ENCODE data around the gene BARX2. TPM values are rescaled to one million over a fixed set of nuclear protein-coding genes. Genes with fewer than 3 reads are reported as not detected.

The BARX2 gene
- total and polyA plus RNA-seq, 2 of the 4 experiments (the other 2 are of a cell fraction): not detected

DNA sequence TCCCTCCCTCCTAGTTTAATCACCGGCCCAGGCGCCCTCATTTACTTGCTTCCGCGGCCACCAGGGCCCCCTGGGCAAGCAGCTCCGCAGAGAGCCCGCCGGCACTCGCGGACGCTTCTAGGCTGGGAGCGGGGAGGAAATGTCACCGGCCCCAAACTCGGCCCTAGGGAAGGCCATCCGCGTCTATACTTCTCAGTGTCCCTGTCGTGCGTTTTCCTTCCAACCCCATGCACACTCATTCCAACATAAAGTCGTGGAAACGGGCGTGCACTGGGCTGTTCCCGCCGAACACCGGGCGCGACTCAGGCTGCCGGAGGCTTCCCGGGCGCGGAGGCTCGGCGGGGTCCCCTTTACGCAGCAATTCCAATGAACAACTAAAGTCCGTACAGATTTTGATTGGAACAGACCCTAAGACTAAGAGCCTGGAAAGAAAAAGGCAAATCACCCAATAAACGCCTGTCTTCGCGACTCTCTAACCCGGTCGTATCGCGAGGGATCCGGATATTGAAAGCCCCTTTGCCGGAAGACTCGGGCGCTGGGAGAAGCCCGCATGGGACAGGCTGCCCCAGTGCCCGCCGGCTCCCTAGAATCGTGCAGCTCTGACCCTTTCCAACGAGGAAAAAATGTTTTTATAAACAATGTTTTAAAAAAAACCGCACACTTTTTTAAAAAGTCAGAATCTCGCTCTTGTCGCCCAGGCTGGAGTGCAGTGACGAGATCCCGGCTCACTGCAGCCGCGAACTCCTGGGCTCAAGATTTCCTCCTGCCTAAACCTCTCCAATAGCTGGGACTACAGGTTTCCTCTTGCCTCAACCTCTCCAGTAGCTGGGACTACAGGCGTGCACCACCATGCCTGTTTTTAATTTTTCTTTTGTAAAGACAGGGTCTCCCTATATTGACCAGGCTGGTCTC, 1.3 kb upstream of the BARX2 start:
- 3% methylated on average over 24 of the region's 57 CpGs; no CpG with 5 or more reads in 1 of the 2 experiments for WGBS, 2 experiments (ENCODE audit: extremely low coverage in 2 of 2, insufficient read length in 1 of 2)

More for the DNA sequence above, 1.3 kb upstream of the BARX2 start:
- Histone ChIP-seq H4K20me1 (ENCODE audit: insufficient read depth, low read length) (no peaks in the 10 kb centered on the region), H3K9me1 (ENCODE audit: insufficient read depth, low read length) (no peaks in the 10 kb centered on the region), H3K9me3 (ENCODE audit: control insufficient read depth, insufficient read depth, low read length) (no peaks in the 10 kb centered on the region), H2AFZ (replicated peaks; ENCODE audit: low read length, poor library complexity) (peak overlapping the region; percentile 70), H4K91ac (ENCODE audit: insufficient read depth, low read depth, low read length) (no peak overlapping the region), H3K9ac (ENCODE audit: low read depth, low read length) (no peak overlapping the region), H3K79me1 (ENCODE audit: low read depth in 1 of 2, low read length in 2 of 2) (no peaks in the 10 kb centered on the region), H2BK120ac (ENCODE audit: low read depth, low read length) (no peak overlapping the region), H3K4me3 (ENCODE audit: insufficient read depth, low read depth, low read length) (peak overlapping the region; percentile 9; the same call in 1 of the 2 replicates), H3K14ac (replicated peaks; ENCODE audit: low read depth, low read length) (no peak overlapping the region), H3K56ac (ENCODE audit: extremely low read depth, insufficient read depth, low read length) (no peak overlapping the region), H2AK5ac (ENCODE audit: low read depth, low read length) (no peak overlapping the region), H3K36me3 (ENCODE audit: control insufficient read depth, insufficient read depth, low read length) (no peaks in the 10 kb centered on the region), H4K5ac (ENCODE audit: low read depth, low read length) (no peak overlapping the region), H3K4me2 (ENCODE audit: low read depth, low read length) (peak overlapping the region; percentile 86), H2BK15ac (ENCODE audit: low read depth, low read length) (no peak overlapping the region), H4K8ac (ENCODE audit: low read depth in 2 of 2, low read length in 2 of 2) (no peak overlapping the region), H3K27ac (ENCODE audit: insufficient read depth, low read length) (no peak overlapping the region), H2AK9ac (replicated peaks; ENCODE audit: low read depth, low read length, poor library complexity) (peak overlapping the region; percentile 51), H3K4me1 (ENCODE audit: control insufficient read depth, insufficient read depth, low read length) (peaks cover 2% of the 10 kb centered on the region; the same call in 1 of the 2 replicates), H3K4ac (ENCODE audit: low read depth, low read length) (no peak overlapping the region), H3K27me3 (ENCODE audit: control insufficient read depth, insufficient read depth, low read length) (peaks cover 70% of the 10 kb centered on the region), H2BK5ac (ENCODE audit: low read depth, low read length, poor library complexity, severe bottlenecking) (no peak overlapping the region), H3K18ac (ENCODE audit: low read depth, low read length) (no peak overlapping the region), H2BK20ac (ENCODE audit: low read depth, low read length) (no peak overlapping the region), H3K23ac (ENCODE audit: low read depth, low read length) (no peak overlapping the region)
- no TSS peak for BruUV-seq (replicated peaks)
- in situ Hi-C loops (cut with MboI; ENCODE audit: low sequenced_read_pairs) (no loop called here), dilution Hi-C loops (cut with HindIII; ENCODE audit: low sequenced_read_pairs, unreplicated experiment) (no loop called here), intact Hi-C loops (cut with micrococcal nuclease) (no loop called here)
- ATAC-seq (ENCODE audit: low read depth) (no peak), DNase-seq (no peak)
- CTCF ChIA-PET: no interaction called here
- POLR2A ChIA-PET (ENCODE audit: unreplicated experiment): no interaction called here
- TF ChIP-seq RFX5 (IDR thresholded peaks at IDR 0.05; ENCODE audit: low read depth, low read length): no peak
- TF ChIP-seq MXI1 (IDR thresholded peaks at IDR 0.05; ENCODE audit: borderline replicate concordance, low read depth, low read length): no peak
- no peak for TF ChIP-seq CEBPB (IDR thresholded peaks at IDR 0.05; ENCODE audit: low read depth, low read length)
- TF ChIP-seq MAFK (IDR thresholded peaks at IDR 0.05; ENCODE audit: low read depth, low read length): no peak
- no peak for TF ChIP-seq POLR2A (IDR thresholded peaks at IDR 0.05; ENCODE audit: low read depth, low read length)
- TF ChIP-seq RAD21 (IDR thresholded peaks at IDR 0.05; ENCODE audit: low read length): no peak
- TF ChIP-seq NFE2L2 (IDR thresholded peaks at IDR 0.05; ENCODE audit: low read depth, low read length): no peak

Measured in IMR-90 (cell line).